Tibial artery (tissue), 4 donors: ENCODE results near the gene IL1RAPL2.
"Not testable (repeated sequence)": the region's sequence is repeated elsewhere in the genome, so short reads cannot be mapped to it uniquely, and the experiment has no call there.

Experiments
- DNase-seq, 2 donors: peaks; one replicate each; pipeline ENCODE4 v3.0.0-alpha.2; 2019
- H3K27ac ChIP-seq, 2 donors: fragments of 200-600 bp; sonication (generic) in 1 of 2; 1 replicate in 1 of 2; 2 replicates in 1 of 2; pipeline ENCODE4 v1.5.1; 2018 to 2019; ENCODE audit warnings: mild to moderate bottlenecking in 1 of 2
- H3K27me3 ChIP-seq, 2 donors: fragments of 200-600 bp; sonication (generic) in 1 of 2; one replicate each; pipeline versions ENCODE4 v1.5.1 to v1.6.0; 2016 to 2019
- H3K36me3 ChIP-seq, 3 donors: fragments of 200-600 bp; sonication (generic) in 2 of 3; one replicate each; pipeline ENCODE4 v1.5.1; 2016 to 2019; ENCODE audit warnings: mild to moderate bottlenecking in 2 of 3
- H3K4me1 ChIP-seq, 4 donors: fragments of 200-600 bp; sonication (generic) in 2 of 4; 1 replicate in 3 of 4; 2 replicates in 1 of 4; pipeline ENCODE4 v1.5.1; 2016 to 2019
- H3K4me3 ChIP-seq, 2 donors: fragments of 200-600 bp; sonication (generic) in 1 of 2; 1 replicate in 1 of 2; 2 replicates in 1 of 2; pipeline ENCODE4 v1.5.1; 2018 to 2019; ENCODE audit warnings: mild to moderate bottlenecking in 2 of 2
- H3K9me3 ChIP-seq, 3 donors: fragments of 200-600 bp; sonication (generic) in 1 of 3; one replicate each; pipeline ENCODE4 v1.5.1; 2016 to 2019
- intact Hi-C: fragments of 100-400 bp; cut with DNase I; formaldehyde crosslinking; loops from one replicate; pipeline ENCODE4 v1.15.0; 2023; ENCODE audit warnings: low total_unique reads
- TF ChIP-seq, protein P1 (sequence below), 2 experiments: fragments of 200-600 bp in 1 of 2; fragments of 450-650 bp in 1 of 2; IDR thresholded peaks; one replicate each; pipeline ENCODE4 v1.5.1; 2017 to 2019; ENCODE audit warnings: antibody characterized with exemption in 2 of 2, mild to moderate bottlenecking in 1 of 2, moderate library complexity in 1 of 2

Gene IL1RAPL2

DNA sequence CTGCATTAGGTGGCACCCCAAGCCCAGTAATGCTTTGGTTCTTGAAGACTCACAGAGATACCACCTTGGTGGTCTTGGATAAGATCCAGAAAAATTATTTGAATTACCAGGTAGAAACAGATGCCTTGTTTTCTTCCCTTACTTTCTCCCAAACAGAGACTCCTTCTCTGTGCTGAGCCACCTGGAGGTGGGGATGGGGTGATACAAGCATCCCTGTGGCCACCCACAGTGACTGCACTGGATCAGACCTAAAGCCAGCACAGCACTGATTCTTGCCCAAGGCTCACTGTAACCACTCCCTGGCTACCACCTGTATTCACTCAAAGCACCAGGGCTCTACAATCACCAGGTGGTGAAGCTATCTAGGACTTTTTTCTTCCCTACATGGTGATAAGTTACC, 497.7 kb downstream of the IL1RAPL2 start:
- Histone ChIP-seq H3K9me3 (no peaks in the 10 kb centered on the region), H3K27me3 (no peaks in the 10 kb centered on the region)
- no peak for DNase-seq

DNA sequence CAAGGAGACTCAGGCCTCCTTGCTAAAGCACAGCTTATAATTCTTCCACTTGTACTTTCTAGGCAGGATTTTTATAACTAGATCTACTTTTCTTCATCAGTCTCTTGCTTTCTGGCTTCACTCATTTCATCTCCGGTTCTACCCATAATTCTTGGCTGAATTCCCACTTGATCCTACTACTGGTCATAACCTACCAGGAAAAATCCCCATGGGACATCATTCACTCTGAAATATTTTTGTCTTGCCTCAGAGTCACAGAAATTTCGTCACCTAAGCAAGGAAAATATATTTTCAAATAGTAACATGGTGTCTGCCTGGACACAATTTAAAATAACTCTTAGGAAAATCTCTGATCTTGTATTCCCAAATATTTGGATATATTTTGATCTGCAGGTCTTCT, 532.2 kb downstream of the IL1RAPL2 start:
- DNase-seq = no peak
- no peaks in the 10 kb centered on the region for H3K4me1 ChIP-seq

More for the DNA sequence above, 497.7 kb downstream of the IL1RAPL2 start:
- Histone ChIP-seq H3K4me3 (no peak overlapping the region), H3K27ac (no peak overlapping the region), H3K4me1 (no peaks in the 10 kb centered on the region), H3K36me3 (no peaks in the 10 kb centered on the region)
- TF ChIP-seq, protein P1, sequence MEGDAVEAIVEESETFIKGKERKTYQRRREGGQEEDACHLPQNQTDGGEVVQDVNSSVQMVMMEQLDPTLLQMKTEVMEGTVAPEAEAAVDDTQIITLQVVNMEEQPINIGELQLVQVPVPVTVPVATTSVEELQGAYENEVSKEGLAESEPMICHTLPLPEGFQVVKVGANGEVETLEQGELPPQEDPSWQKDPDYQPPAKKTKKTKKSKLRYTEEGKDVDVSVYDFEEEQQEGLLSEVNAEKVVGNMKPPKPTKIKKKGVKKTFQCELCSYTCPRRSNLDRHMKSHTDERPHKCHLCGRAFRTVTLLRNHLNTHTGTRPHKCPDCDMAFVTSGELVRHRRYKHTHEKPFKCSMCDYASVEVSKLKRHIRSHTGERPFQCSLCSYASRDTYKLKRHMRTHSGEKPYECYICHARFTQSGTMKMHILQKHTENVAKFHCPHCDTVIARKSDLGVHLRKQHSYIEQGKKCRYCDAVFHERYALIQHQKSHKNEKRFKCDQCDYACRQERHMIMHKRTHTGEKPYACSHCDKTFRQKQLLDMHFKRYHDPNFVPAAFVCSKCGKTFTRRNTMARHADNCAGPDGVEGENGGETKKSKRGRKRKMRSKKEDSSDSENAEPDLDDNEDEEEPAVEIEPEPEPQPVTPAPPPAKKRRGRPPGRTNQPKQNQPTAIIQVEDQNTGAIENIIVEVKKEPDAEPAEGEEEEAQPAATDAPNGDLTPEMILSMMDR (IDR thresholded peaks at IDR 0.05) = no peak
- intact Hi-C loops = no loop called here

DNA sequence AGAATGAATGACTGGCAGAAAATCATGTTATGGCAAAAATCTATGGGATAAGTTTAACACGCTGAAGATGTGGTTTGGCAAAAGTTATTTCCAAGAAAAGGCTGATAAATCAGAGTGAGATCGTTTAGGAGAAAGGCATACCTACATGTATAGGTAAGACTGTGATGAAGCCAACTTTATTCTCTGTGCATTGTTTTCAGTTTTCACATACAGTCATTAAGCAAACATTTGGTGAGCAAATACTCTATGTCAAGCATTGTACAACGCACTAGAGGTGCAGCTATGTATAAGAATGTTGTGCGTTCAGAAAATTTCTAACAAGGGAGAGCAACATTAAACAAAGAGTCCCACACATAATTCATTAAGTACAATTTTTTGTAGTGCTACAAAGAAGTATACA, 532.8 kb downstream of the IL1RAPL2 start:
- TF ChIP-seq, protein P1 (IDR thresholded peaks at IDR 0.05) = no peak
- no peak overlapping the region for H3K4me3 ChIP-seq
- no peaks in the 10 kb centered on the region for H3K27me3 ChIP-seq
- H3K4me1 ChIP-seq = no peaks in the 10 kb centered on the region
- DNase-seq = no peak
- H3K36me3 ChIP-seq = no peaks in the 10 kb centered on the region
- no peaks in the 10 kb centered on the region for H3K9me3 ChIP-seq
- H3K27ac ChIP-seq = no peak overlapping the region
- intact Hi-C loops = no loop called here

More for the DNA sequence above, 532.2 kb downstream of the IL1RAPL2 start:
- H3K4me3 ChIP-seq = no peak overlapping the region
- no peaks in the 10 kb centered on the region for H3K27me3 ChIP-seq
- H3K36me3 ChIP-seq = no peaks in the 10 kb centered on the region
- TF ChIP-seq, protein P1 (IDR thresholded peaks at IDR 0.05) = no peak
- no peaks in the 10 kb centered on the region for H3K9me3 ChIP-seq
- intact Hi-C loops = no loop called here
- H3K27ac ChIP-seq = no peak overlapping the region

DNA sequence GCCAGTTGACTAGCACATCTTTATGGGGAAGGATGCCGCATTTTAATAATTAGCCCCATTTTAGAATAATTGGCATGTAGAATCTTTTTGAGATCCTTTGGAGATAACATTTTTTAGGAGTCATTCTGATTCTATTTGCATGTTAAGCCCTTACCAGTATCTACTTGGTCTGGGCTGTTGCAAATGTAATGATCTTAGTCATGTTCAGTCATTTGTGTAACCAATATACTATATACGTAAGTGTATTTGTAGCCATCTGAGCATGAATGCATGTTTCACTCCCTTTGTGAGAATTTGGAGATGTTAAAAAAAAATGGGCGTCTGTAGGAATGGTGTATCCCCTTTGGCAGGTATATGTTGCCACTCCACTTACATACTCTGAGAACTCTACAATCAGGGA, 535.4 kb downstream of the IL1RAPL2 start:
- no peak overlapping the region for H3K27ac ChIP-seq
- TF ChIP-seq, protein P1 (IDR thresholded peaks at IDR 0.05) = no peak
- intact Hi-C loops = no loop called here
- no peak for DNase-seq
- no peak overlapping the region for H3K4me3 ChIP-seq
- no peaks in the 10 kb centered on the region for H3K4me1 ChIP-seq
- no peaks in the 10 kb centered on the region for H3K27me3 ChIP-seq
- H3K36me3 ChIP-seq = no peaks in the 10 kb centered on the region
- H3K9me3 ChIP-seq = no peaks in the 10 kb centered on the region

DNA sequence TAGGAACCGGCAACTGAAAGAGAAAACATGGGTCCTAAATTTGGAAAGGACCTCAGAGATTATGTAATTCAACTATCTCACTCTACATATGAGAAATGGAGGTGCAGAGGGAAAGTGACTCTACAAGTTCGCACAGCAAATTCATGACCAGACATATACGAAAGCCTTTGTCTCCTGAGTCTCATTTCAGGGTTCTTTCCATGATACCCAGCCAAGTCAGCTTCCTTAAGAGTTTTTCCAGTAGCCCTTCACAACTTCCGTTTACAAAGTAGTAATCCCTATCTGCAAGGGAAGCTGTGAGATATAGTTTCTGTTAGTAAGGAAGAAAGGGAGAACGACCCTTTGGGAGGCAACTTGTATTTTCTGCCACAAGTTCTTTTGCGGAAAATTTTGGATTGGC, 543.9 kb downstream of the IL1RAPL2 start:
- intact Hi-C loops = no loop called here
- H3K4me1 ChIP-seq = no peaks in the 10 kb centered on the region
- H3K27me3 ChIP-seq = no peaks in the 10 kb centered on the region
- no peak overlapping the region for H3K4me3 ChIP-seq
- no peaks in the 10 kb centered on the region for H3K9me3 ChIP-seq
- no peaks in the 10 kb centered on the region for H3K36me3 ChIP-seq
- no peak overlapping the region for H3K27ac ChIP-seq
- DNase-seq = no peak
- TF ChIP-seq, protein P1 (IDR thresholded peaks at IDR 0.05) = no peak

DNA sequence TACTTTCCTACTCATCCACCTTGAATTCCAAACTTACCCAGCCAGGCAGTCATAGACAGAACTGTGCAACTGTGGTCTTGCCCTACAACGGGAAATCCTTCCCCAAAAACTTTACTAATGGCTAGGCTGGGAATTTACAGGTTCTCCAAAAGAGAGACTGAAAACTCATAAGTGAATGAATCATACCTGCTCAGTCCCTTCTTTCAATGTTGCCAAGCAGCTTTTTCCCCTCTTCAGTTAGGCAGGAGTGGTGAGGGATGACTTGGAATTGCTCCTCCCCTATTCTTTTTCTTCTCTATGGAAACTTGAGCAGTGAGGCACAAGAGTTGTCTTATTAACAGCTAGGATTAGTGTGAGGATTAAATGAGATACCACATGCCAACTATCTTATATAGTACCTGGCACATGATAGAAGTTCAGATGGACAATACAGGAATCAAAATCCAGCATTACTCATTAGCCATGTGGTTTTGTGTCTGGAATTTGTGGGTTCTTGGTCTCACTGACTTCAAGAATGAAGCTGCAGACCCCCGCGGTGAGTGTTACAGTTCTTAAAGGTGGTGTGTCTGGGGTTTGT, 548.6 kb downstream of the IL1RAPL2 start:
- Histone ChIP-seq H3K4me1 (no peaks in the 10 kb centered on the region), H3K27ac (no peak overlapping the region), H3K36me3 (no peaks in the 10 kb centered on the region), H3K4me3 (no peak overlapping the region), H3K27me3 (no peaks in the 10 kb centered on the region), H3K9me3 (no peaks in the 10 kb centered on the region)
- intact Hi-C loops = no loop called here
- TF ChIP-seq, protein P1 (IDR thresholded peaks at IDR 0.05) = no peak
- DNase-seq = no peak

DNA sequence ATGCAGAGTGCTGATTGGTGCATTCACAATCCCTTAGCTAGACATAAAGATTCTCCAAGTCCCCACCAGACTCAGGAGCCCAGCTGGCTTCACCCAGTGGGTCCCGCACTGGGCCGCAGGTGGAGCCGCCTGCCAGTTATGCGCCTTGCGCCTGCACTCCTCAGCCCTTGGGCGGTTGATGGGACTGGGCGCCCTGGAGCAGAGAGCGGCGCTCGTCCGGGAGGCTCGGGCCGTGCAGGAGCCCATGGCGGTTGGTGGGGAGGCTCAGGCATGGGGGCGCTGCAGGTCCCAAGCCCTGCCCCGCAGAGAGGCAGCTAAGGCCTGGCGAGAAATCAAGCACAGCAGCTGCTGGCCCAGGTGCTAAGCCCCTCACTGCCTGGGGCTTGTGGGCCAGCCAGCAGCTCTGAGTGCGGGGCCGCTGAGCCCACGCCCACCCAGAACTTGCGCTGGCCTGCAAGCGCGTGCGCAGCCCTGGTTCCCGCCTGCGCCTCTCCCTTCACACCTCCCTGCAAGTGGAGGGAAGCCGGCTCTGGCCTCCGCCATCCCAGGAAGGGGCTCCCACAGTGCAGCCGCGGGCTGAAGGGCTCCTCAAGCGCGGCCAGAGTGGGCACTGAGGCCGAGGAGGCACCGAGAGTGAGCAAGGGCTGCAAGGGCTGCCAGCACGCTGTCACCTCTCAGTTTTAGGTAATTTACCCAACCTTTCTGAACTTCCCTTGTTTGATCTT, 549.8 kb downstream of the IL1RAPL2 start:
- H3K27ac ChIP-seq, H3K4me3 ChIP-seq, H3K9me3 ChIP-seq, H3K36me3 ChIP-seq, intact Hi-C loops, H3K4me1 ChIP-seq, H3K27me3 ChIP-seq: not testable (repeated sequence)
- DNase-seq = peak in 1 of 2 donors; percentile 55
